Endodermal cell (in vitro differentiated cells): ENCODE data around the gene DSCAML1. TPM values are rescaled to one million over a fixed set of nuclear protein-coding genes. Genes with fewer than 3 reads are reported as not detected.
A peak's percentile ranks its signal among the peaks of the same experiment; 100 is the strongest.

Source experiments
- DNase-seq: peaks from one replicate; pipeline ENCODE4 v3.0.0-alpha.2; 2017
- H3K27ac ChIP-seq: 2 replicates; pipeline ENCODE4 v1.5.1; 2013; ENCODE audit warnings: mild to moderate bottlenecking, low read depth, low read length, moderate library complexity
- H3K27me3 ChIP-seq: 2 replicates; pipeline ENCODE4 v1.6.1; 2013; ENCODE audit warnings: mild to moderate bottlenecking, low read length, moderate library complexity; ENCODE audit not compliant: insufficient read depth, control insufficient read depth, poor library complexity, severe bottlenecking
- H3K36me3 ChIP-seq: 2 replicates; pipeline ENCODE4 v1.7.0; 2013; ENCODE audit warnings: mild to moderate bottlenecking, low read length, moderate library complexity; ENCODE audit not compliant: control insufficient read depth, insufficient read depth
- H3K4me1 ChIP-seq: one replicate; pipeline ENCODE4 v1.7.0; 2013; ENCODE audit warnings: low read length; ENCODE audit not compliant: control insufficient read depth, insufficient read depth
- H3K4me3 ChIP-seq: 2 replicates; pipeline ENCODE4 v1.5.1; 2013; ENCODE audit warnings: mild to moderate bottlenecking, low read length, moderate library complexity
- H3K9ac ChIP-seq: 2 replicates; pipeline ENCODE4 v1.6.1; 2013; ENCODE audit warnings: mild to moderate bottlenecking, low read length, moderate library complexity; ENCODE audit not compliant: poor library complexity, severe bottlenecking; ENCODE audit errors: extremely low read depth
- H3K9me3 ChIP-seq: 2 replicates; pipeline ENCODE4 v1.6.1; 2013; ENCODE audit warnings: mild to moderate bottlenecking, low read length, moderate library complexity; ENCODE audit not compliant: control insufficient read depth
- H3K27ac Mint-ChIP-seq: 2 replicates; pipeline ENCODE4 v1.8.0; 2020; ENCODE audit warnings: mixed read lengths
- H3K27me3 Mint-ChIP-seq: 2 replicates; pipeline ENCODE4 v1.8.0; 2021; ENCODE audit warnings: mild to moderate bottlenecking, mixed read lengths; ENCODE audit not compliant: insufficient read depth
- H3K36me3 Mint-ChIP-seq: 2 replicates; pipeline ENCODE4 v1.8.0; 2020; ENCODE audit warnings: low read depth, mixed read lengths
- H3K4me1 Mint-ChIP-seq: 2 replicates; pipeline ENCODE4 v1.8.0; 2020; ENCODE audit warnings: mixed read lengths
- H3K4me3 Mint-ChIP-seq: 2 replicates; pipeline ENCODE4 v1.8.0; 2020; ENCODE audit warnings: mild to moderate bottlenecking, moderate library complexity, mixed read lengths
- H3K9me3 Mint-ChIP-seq: 2 replicates; pipeline ENCODE4 v1.8.0; 2020; ENCODE audit warnings: mild to moderate bottlenecking, mixed read lengths
- WGBS, 2 experiments: methylation state at CpG; one replicate each; pipeline versions ENCODE4 v1.1.5 to v1.1.7; 2013; ENCODE audit warnings: missing lambda C conversion rate in 2 of 2, mixed read lengths in 1 of 2; ENCODE audit not compliant: insufficient coverage in 1 of 2, insufficient read length in 1 of 2; 5-methylcytosine and 5-hydroxymethylcytosine counted together
- total RNA-seq, 2 donors: library from RNA; stranded (reverse); fragmentation: NEBNext Ultra II Directional in 1 of 2; extraction: Animal tissue kit (Norgen Biotek cat#: 25700) in 1 of 2; gene quantifications; 2 replicates in 1 of 2; 3 replicates in 1 of 2; pipeline ENCODE4 v1.2.1, GENCODE V29; 2021
- TF ChIP-seq, protein P1 (sequence below): fragments of 200-600 bp; sonication (generic); conservative IDR thresholded peaks from 2 replicates; pipeline ENCODE4 v1.5.0; 2021; ENCODE audit warnings: antibody characterized with exemption, mild to moderate bottlenecking

Gene DSCAML1
- total RNA-seq, 2 donors from 2014 or later = 5.6 to 10.9 TPM

DNA sequence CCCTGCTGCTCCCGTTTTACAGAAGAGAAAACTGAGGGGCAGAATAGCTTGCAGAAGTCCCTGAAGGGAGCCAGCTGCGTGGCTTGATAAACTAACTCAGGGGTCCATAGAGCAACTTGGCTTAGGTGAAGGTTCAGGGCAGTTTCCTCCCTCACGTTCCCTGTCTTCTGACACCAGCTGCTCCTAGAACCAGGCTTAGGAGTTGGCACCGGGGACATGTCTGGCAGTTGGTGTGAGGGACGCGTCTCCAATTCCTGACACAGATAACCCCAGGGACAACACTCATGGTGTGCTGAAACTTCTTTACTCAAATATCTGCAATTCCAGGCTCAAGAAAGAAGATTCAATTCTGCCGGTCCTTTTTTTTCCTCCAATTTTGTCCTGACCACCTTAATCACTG lies 85.7 kb downstream of the DSCAML1 start:
- DNase-seq = peak; percentile 30
- H3K9ac ChIP-seq = no peak overlapping the region
- H3K36me3 Mint-ChIP-seq = no peaks in the 10 kb centered on the region
- peaks cover 63% of the 10 kb centered on the region for H3K27me3 Mint-ChIP-seq
- WGBS, 2 experiments = 88 to 97% methylated on average over 6 to 7 of the region's 7 CpGs
- peaks cover 45% of the 10 kb centered on the region for H3K27me3 ChIP-seq
- no peak overlapping the region for H3K4me3 Mint-ChIP-seq
- no peaks in the 10 kb centered on the region for H3K36me3 ChIP-seq
- no peak overlapping the region for H3K4me3 ChIP-seq
- no peaks in the 10 kb centered on the region for H3K9me3 Mint-ChIP-seq
- peaks cover 11% of the 10 kb centered on the region for H3K4me1 ChIP-seq
- no peak overlapping the region for H3K27ac Mint-ChIP-seq
- peaks cover 6% of the 10 kb centered on the region for H3K9me3 ChIP-seq
- no peak overlapping the region for H3K27ac ChIP-seq
- peaks cover 29% of the 10 kb centered on the region for H3K4me1 Mint-ChIP-seq
- TF ChIP-seq, protein P1, sequence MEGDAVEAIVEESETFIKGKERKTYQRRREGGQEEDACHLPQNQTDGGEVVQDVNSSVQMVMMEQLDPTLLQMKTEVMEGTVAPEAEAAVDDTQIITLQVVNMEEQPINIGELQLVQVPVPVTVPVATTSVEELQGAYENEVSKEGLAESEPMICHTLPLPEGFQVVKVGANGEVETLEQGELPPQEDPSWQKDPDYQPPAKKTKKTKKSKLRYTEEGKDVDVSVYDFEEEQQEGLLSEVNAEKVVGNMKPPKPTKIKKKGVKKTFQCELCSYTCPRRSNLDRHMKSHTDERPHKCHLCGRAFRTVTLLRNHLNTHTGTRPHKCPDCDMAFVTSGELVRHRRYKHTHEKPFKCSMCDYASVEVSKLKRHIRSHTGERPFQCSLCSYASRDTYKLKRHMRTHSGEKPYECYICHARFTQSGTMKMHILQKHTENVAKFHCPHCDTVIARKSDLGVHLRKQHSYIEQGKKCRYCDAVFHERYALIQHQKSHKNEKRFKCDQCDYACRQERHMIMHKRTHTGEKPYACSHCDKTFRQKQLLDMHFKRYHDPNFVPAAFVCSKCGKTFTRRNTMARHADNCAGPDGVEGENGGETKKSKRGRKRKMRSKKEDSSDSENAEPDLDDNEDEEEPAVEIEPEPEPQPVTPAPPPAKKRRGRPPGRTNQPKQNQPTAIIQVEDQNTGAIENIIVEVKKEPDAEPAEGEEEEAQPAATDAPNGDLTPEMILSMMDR = no peak

DNA sequence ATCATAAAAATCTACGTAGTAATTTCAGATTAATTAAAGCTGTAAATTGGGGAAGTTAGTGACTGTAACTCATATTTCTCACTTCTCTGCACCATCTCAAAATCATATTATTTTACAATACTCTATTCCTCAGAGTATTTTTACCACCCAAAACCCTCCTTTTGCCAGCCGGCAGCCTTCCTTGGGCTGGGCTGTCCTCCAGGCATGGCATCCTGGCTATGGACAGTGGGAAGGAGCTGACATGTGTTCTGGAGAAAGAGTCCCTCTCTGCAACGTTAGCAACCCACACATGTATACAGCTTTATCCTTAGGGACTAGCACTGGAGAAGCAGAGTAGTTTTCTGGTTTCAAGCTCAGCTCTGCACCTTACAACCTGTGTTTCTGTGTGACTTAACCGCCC lies 86.8 kb downstream of the DSCAML1 start:
- Histone ChIP-seq H3K4me3 (no peak overlapping the region), H3K9me3 (peaks cover 6% of the 10 kb centered on the region), H3K4me1 (peaks cover 13% of the 10 kb centered on the region), H3K9ac (no peak overlapping the region), H3K27ac (no peak overlapping the region), H3K36me3 (no peaks in the 10 kb centered on the region), H3K27me3 (peaks cover 45% of the 10 kb centered on the region)
- TF ChIP-seq, protein P1 = no peak
- no peak overlapping the region for H3K27ac Mint-ChIP-seq
- H3K4me3 Mint-ChIP-seq = no peak overlapping the region
- no peak for DNase-seq
- WGBS, 2 experiments = 82 to 90% methylated on average over 2 to 4 of the region's 4 CpGs
- no peaks in the 10 kb centered on the region for H3K36me3 Mint-ChIP-seq
- no peaks in the 10 kb centered on the region for H3K9me3 Mint-ChIP-seq
- peaks cover 62% of the 10 kb centered on the region for H3K27me3 Mint-ChIP-seq
- H3K4me1 Mint-ChIP-seq = peaks cover 28% of the 10 kb centered on the region

DNA sequence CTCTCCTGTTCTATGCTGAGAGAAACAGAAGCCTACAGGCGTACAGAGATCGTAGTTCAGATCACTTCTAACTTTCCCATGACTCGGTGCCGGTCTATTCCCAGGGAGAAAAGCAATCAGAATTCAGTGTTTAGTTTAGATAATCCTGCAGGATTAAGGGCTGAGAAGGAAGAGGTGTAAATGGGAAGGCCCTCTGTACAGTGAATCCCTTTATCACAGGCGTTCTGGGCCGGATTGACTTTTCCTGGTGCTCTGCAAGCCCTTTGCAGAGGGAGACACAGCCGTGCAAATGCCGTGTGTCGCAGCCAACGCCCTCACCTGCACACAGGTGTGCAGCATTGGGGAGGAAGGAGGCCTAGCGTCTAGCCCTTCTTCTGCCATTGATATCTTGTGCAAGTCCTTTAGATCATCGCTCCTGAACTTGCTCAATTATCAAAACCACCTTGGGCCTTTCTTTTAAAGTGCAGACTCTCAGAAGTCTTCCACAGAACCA lies 90.6 kb downstream of the DSCAML1 start:
- Mint-ChIP-seq H3K27ac (peak overlapping the region; percentile 86), H3K4me1 (peaks cover 57% of the 10 kb centered on the region), H3K4me3 (peak overlapping the region; percentile 3), H3K36me3 (no peaks in the 10 kb centered on the region), H3K9me3 (no peaks in the 10 kb centered on the region), H3K27me3 (peaks cover 44% of the 10 kb centered on the region)
- peak overlapping the region; percentile 13 for H3K4me3 ChIP-seq
- peaks cover 19% of the 10 kb centered on the region for H3K4me1 ChIP-seq
- peak; percentile 55 for DNase-seq
- peaks cover 44% of the 10 kb centered on the region for H3K27me3 ChIP-seq
- H3K9ac ChIP-seq = peak overlapping the region; percentile 39
- TF ChIP-seq, protein P1 = no peak
- peaks cover 6% of the 10 kb centered on the region for H3K9me3 ChIP-seq
- H3K27ac ChIP-seq = peak overlapping the region; percentile 36
- WGBS, 2 experiments = 76 to 88% methylated on average over 8 to 12 of the region's 12 CpGs
- no peaks in the 10 kb centered on the region for H3K36me3 ChIP-seq
